Measurements from ENCODE around the gene FFAR3.
A peak's percentile ranks its signal among the peaks of the same experiment; 100 is the strongest.

The FFAR3 gene

GRCh38 chr19:35318679-35319448, 39.4 kb upstream of the FFAR3 start:
- Mint-ChIP-seq H3K4me1 (ENCODE audit: low read depth) (peaks cover 7% of the 10 kb centered on the region), H3K36me3 (ENCODE audit: low read depth) (no peaks in the 10 kb centered on the region), H3K4me3 (no peak overlapping the region), H3K9me3 (no peaks in the 10 kb centered on the region), H3K27ac (peak overlapping the region; percentile 67), H3K27me3 (ENCODE audit: low read depth) (no peaks in the 10 kb centered on the region)
- DNase-seq (ENCODE audit: low spot score) = peak; percentile 6

GRCh38 chr19:35320065-35320713, 38.1 kb upstream of the FFAR3 start:
- no peak overlapping the region for H3K27ac Mint-ChIP-seq
- H3K27me3 Mint-ChIP-seq (ENCODE audit: low read depth) = no peaks in the 10 kb centered on the region
- peaks cover 7% of the 10 kb centered on the region for H3K4me1 Mint-ChIP-seq (ENCODE audit: low read depth)
- no peaks in the 10 kb centered on the region for H3K9me3 Mint-ChIP-seq
- no peaks in the 10 kb centered on the region for H3K36me3 Mint-ChIP-seq (ENCODE audit: low read depth)
- DNase-seq (ENCODE audit: low spot score) = no peak
- no peak overlapping the region for H3K4me3 Mint-ChIP-seq

GRCh38 chr19:35321291-35321690, 37.0 kb upstream of the FFAR3 start:
- Mint-ChIP-seq H3K27ac (no peak overlapping the region), H3K27me3 (ENCODE audit: low read depth) (peaks cover 4% of the 10 kb centered on the region), H3K36me3 (ENCODE audit: low read depth) (no peaks in the 10 kb centered on the region), H3K9me3 (no peaks in the 10 kb centered on the region), H3K4me3 (no peak overlapping the region), H3K4me1 (ENCODE audit: low read depth) (peaks cover 7% of the 10 kb centered on the region)
- DNase-seq (ENCODE audit: low spot score) = no peak

GRCh38 chr19:35322014-35322413, 36.2 kb upstream of the FFAR3 start:
- no peaks in the 10 kb centered on the region for H3K9me3 Mint-ChIP-seq
- no peak for DNase-seq (ENCODE audit: low spot score)
- H3K4me3 Mint-ChIP-seq = no peak overlapping the region
- H3K27me3 Mint-ChIP-seq (ENCODE audit: low read depth) = peaks cover 4% of the 10 kb centered on the region
- peaks cover 7% of the 10 kb centered on the region for H3K4me1 Mint-ChIP-seq (ENCODE audit: low read depth)
- no peak overlapping the region for H3K27ac Mint-ChIP-seq
- no peaks in the 10 kb centered on the region for H3K36me3 Mint-ChIP-seq (ENCODE audit: low read depth)

DNA sequence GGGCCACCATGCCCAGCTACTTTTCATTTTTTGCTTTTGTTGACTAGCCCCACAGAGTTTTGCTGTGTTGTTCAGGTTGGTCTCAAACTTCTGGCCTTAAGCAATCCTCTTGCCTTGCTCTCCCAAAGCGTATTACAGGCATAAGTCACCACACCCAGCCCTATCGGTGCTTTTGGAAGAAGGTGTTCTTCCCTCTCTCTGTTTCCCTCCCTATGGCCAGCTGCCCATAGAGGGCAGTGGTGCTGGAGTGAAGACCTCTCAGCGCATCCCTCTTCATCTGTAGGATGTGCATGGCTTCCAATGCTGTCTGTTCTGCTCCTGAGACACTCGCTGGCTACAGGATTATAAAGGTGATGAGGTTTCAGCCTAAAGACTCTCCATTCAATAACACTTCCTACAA, 30.6 kb upstream of the FFAR3 start:
- Mint-ChIP-seq H3K4me3 (no peak overlapping the region), H3K27ac (no peak overlapping the region), H3K36me3 (ENCODE audit: low read depth) (no peaks in the 10 kb centered on the region), H3K4me1 (ENCODE audit: low read depth) (peaks cover 7% of the 10 kb centered on the region), H3K9me3 (no peaks in the 10 kb centered on the region), H3K27me3 (ENCODE audit: low read depth) (peaks cover 4% of the 10 kb centered on the region)
- DNase-seq (ENCODE audit: low spot score) = no peak

DNA sequence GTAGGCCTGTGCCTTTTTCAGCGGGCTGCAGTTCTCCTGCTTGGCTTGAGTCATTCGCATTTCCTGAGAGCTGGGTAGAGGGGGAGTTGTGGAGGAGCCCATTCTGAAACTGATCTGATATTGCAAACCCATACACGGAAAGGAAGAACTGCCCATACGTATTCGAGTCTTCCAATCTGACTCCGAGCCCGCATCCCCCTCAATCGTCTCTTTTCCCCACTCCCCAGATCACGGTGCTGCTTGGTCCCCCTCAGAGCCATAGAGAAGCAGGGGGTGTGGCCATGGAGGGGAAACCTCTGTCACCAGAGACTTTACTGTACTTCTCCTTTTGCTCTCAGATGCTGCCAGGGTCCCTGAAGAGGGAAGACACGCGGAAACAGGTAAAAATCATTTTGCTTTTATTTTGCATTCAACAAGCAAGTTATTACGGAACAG, 29.4 kb upstream of the FFAR3 start, which contains the start of gene CD22:
CD22 (plus strand) TSS at position 337 of the 435 bp plus-strand sequence. CDS start 2,854 bp downstream, outside the sequence.
- H3K27me3 Mint-ChIP-seq (ENCODE audit: low read depth) = peaks cover 4% of the 10 kb centered on the region
- H3K27ac Mint-ChIP-seq = no peak within 1 kb of the TSS
- DNase-seq (ENCODE audit: low spot score) = no peak
- peaks cover 18% of the 10 kb centered on the region for H3K4me1 Mint-ChIP-seq (ENCODE audit: low read depth)
- H3K4me3 Mint-ChIP-seq = no peak within 1 kb of the TSS
- H3K9me3 Mint-ChIP-seq = no peaks in the 10 kb centered on the region
- no peaks in the 10 kb centered on the region for H3K36me3 Mint-ChIP-seq (ENCODE audit: low read depth)

DNA sequence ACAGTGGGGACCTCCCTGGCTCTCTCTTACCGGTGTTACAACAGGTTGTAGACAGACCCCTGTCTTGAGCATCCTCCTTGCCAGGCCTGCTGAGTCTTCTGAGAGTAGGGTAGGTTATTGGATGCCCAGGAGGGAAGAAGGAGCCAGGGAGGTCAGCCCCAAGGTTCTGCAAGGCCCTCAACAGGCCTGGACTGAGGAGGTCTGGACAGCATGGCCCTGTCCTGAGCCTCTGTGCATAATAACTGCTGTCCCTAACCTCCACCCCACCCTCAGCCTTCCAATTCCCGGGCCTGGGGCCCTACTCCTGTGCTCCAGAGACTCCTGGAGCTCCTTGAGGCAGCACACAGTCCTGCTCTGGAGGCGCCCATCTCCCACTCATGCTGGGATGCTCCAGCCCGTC, 28.9 kb upstream of the FFAR3 start:
- Mint-ChIP-seq H3K27ac (no peak overlapping the region), H3K27me3 (ENCODE audit: low read depth) (peaks cover 4% of the 10 kb centered on the region)

DNA sequence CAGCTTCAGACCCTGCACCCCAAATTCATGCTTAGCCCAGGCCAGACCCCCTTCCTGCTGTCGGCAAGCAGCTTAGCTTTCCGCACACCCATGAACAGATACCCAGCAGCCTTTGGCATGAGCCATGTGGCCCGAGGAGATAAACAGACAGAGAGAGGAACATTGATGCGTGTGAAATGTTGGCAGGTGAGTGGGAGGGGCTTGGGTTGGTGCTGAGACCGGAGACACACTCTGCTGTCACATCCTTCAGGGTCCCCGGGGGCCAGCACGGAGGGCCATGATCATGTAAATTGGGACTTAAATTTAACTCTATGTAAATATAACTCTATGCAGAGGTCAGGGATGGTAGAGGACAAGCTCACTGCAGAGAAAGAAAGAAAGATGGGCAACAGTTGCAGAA, 27.8 kb upstream of the FFAR3 start:
- no peak for DNase-seq (ENCODE audit: low spot score)
- no peaks in the 10 kb centered on the region for H3K36me3 Mint-ChIP-seq (ENCODE audit: low read depth)
- peaks cover 21% of the 10 kb centered on the region for H3K4me1 Mint-ChIP-seq (ENCODE audit: low read depth)
- H3K27me3 Mint-ChIP-seq (ENCODE audit: low read depth) = peaks cover 4% of the 10 kb centered on the region
- H3K4me3 Mint-ChIP-seq = no peak overlapping the region
- H3K9me3 Mint-ChIP-seq = no peaks in the 10 kb centered on the region
- no peak overlapping the region for H3K27ac Mint-ChIP-seq

More for the DNA sequence above, 28.9 kb upstream of the FFAR3 start:
- Mint-ChIP-seq H3K4me3 (no peak overlapping the region), H3K36me3 (ENCODE audit: low read depth) (no peaks in the 10 kb centered on the region), H3K4me1 (ENCODE audit: low read depth) (peaks cover 21% of the 10 kb centered on the region), H3K9me3 (no peaks in the 10 kb centered on the region)
- DNase-seq (ENCODE audit: low spot score) = no peak

- Mint-ChIP-seq H3K4me3 (no peak overlapping the region), H3K27ac (no peak overlapping the region), H3K36me3 (ENCODE audit: low read depth) (no peaks in the 10 kb centered on the region), H3K27me3 (ENCODE audit: low read depth) (no peaks in the 10 kb centered on the region), H3K4me1 (ENCODE audit: low read depth) (peaks cover 21% of the 10 kb centered on the region), H3K9me3 (no peaks in the 10 kb centered on the region)
- DNase-seq (ENCODE audit: low spot score) = no peak
Observed at GRCh38 chr19:35331551-35332214, 26.6 kb upstream of the FFAR3 start.

DNA sequence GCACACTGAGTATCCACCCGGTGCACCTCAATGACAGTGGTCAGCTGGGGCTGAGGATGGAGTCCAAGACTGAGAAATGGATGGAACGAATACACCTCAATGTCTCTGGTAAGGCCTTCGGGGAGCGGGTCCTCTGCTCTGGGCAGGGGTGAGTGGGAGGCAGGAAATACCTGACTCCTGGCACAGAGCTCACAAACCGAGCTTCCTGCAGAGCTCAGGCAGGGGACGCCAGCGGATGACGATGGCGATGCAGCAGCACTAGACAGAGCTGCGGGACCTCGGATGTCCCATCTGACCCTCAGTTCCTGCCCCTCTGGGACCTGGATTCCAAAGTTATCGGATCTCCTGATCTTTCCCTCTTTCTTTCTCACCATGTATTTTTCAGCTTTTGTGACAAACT, 25.4 kb upstream of the FFAR3 start:
- no peaks in the 10 kb centered on the region for H3K36me3 Mint-ChIP-seq (ENCODE audit: low read depth)
- peaks cover 21% of the 10 kb centered on the region for H3K4me1 Mint-ChIP-seq (ENCODE audit: low read depth)
- no peaks in the 10 kb centered on the region for H3K9me3 Mint-ChIP-seq
- DNase-seq (ENCODE audit: low spot score) = peak; percentile 24
- no peak overlapping the region for H3K27ac Mint-ChIP-seq
- no peaks in the 10 kb centered on the region for H3K27me3 Mint-ChIP-seq (ENCODE audit: low read depth)
- H3K4me3 Mint-ChIP-seq = no peak overlapping the region

- H3K27ac Mint-ChIP-seq = no peak overlapping the region
- peaks cover 16% of the 10 kb centered on the region for H3K4me1 Mint-ChIP-seq (ENCODE audit: low read depth)
- no peak overlapping the region for H3K4me3 Mint-ChIP-seq
- DNase-seq (ENCODE audit: low spot score) = no peak
- H3K27me3 Mint-ChIP-seq (ENCODE audit: low read depth) = no peaks in the 10 kb centered on the region
- no peaks in the 10 kb centered on the region for H3K9me3 Mint-ChIP-seq
- H3K36me3 Mint-ChIP-seq (ENCODE audit: low read depth) = no peaks in the 10 kb centered on the region
Observed at GRCh38 chr19:35334144-35334753, 24.0 kb upstream of the FFAR3 start.

GRCh38 chr19:35336166-35336955, 21.9 kb upstream of the FFAR3 start:
- H3K9me3 Mint-ChIP-seq = no peaks in the 10 kb centered on the region
- H3K36me3 Mint-ChIP-seq (ENCODE audit: low read depth) = no peaks in the 10 kb centered on the region
- H3K4me3 Mint-ChIP-seq = no peak overlapping the region
- no peak overlapping the region for H3K27ac Mint-ChIP-seq
- H3K4me1 Mint-ChIP-seq (ENCODE audit: low read depth) = peaks cover 14% of the 10 kb centered on the region
- no peaks in the 10 kb centered on the region for H3K27me3 Mint-ChIP-seq (ENCODE audit: low read depth)
- DNase-seq (ENCODE audit: low spot score) = no peak
